GM18951 (cell line): ENCODE data around the gene SERPINB10.
A peak's percentile ranks its signal among the peaks of the same experiment; 100 is the strongest.

Source experiments
- POLR2A ChIP-seq: IDR thresholded peaks from 4 replicates; pipeline ENCODE4 v1.6.1; 2011; ENCODE audit warnings: mild to moderate bottlenecking; ENCODE audit not compliant: insufficient read length, insufficient read depth; ENCODE audit errors: extremely low read depth
- in situ Hi-C: fragments of 300-500 bp; cut with MboI; formaldehyde crosslinking; loops from one replicate; pipeline ENCODE4 v1.12.0; 2022; ENCODE audit warnings: low sequenced_read_pairs, mixed read lengths, inconsistent platforms; ENCODE audit not compliant: unreplicated experiment

Gene SERPINB10

DNA sequence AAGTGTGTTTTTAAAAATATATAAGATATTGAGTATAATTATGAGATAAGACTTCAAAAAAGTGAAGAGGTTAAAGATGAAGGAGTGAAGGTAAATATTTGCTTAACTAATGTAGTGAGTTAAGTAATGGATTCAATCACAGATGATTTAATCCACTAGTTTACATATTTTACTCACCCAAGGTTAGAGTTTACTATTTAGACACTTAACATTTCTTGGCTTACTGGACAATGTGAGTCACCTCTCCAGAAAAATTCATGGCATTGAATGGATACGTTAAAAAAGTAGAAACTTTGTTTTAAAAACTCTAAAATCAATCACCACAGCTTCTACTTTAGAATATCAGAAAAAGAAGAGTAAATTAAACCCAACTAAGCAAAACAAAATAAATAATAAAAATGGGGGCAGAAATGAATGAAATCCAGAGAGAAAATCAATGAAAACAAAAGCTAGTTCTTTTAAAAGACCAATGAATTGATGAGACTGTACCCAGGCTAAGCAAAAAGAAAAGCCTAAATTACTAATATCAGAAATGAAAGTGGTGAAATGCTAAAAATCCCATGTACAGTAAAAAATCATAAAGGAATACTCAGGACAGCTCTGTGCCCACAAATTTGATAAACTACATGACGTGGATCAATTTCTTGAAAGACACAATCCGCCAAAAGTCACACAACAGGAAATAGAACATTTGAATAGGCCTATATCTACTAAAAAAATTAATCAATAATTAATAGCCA is 39.5 kb downstream of the SERPINB10 start:
- in situ Hi-C loops: no loop called here

DNA sequence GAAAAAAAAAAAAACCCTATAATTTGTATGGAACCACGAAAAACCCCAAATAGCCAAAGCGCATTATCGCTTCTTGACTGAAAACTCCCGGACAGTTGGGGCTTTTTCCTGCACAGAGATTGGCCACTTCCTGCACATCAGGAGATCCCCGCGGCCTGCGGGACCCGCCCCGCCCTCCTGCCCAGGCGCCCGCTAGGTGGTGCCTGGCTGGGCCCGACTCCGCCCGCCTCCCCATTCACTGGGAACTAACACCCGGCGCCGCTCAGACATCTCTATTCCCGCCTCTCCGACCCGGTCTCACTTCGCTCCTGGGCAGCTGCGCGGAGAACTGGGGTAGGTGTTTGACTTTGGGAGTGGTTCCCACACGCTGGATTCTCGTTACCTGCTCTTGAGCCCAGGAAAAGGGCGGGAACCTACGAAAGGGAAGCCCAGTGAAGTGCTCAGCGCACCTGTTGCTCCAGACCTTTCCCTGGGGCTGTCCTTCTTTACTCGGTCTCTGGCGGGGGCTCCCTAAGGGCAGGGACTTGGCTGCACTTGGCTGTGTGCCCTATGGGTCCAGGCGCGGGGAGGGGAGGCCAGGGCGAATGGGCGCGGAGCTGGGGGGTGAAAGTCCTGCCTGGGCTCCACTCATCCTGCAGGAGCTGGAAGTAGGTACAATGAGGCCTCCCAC is 41.4 kb downstream of the SERPINB10 start, which contains the start of gene HMSD:
Gene HMSD, plus strand, starts transcription at position 234 of the 670 bp plus-strand sequence. CDS start 4,155 bp downstream, outside the sequence.
- in situ Hi-C loops: no loop called here
- TF ChIP-seq POLR2A: peak; percentile 76

More for the DNA sequence above, 39.5 kb downstream of the SERPINB10 start:
- TF ChIP-seq POLR2A: no peak

DNA sequence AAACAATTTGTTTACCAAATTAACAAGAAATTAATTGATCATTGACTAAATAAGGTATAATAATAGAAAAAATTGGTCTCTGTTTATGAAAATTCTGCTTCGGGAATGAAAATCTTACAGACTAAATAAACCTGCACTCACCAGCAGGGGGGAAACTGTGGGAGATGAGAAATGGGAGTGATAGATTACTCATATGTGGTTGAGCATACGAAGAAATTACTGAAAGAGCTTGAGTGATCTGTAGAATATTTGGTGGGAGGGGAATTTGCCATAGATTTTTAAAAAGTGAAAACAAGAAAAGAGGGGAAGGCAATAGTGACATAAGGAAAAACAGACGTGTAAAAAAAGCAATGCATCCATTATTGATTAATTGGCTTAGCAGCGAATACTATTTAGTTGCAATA is 43.5 kb downstream of the SERPINB10 start:
- TF ChIP-seq POLR2A: no peak
- in situ Hi-C loops: no loop called here

DNA sequence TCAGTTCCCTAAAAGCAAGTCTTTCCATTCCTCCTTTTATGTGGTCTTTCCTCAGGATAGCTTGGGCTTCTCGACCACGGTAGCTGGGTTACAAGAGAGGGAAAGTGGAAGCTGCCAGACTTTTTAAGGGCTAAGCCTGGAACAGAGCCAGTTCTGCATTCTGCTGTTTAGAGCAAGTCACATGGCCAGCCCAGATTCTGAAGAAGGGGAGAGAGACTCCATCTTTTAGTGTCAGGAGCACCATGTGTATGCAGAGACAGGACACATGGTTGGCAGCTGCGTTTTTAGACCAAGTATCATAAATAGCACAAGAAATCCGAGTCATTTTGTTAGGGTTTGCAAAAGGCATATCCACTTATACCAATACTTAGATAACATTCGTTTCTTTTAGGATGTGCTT is 46.1 kb downstream of the SERPINB10 start:
- in situ Hi-C loops: no loop called here

DNA sequence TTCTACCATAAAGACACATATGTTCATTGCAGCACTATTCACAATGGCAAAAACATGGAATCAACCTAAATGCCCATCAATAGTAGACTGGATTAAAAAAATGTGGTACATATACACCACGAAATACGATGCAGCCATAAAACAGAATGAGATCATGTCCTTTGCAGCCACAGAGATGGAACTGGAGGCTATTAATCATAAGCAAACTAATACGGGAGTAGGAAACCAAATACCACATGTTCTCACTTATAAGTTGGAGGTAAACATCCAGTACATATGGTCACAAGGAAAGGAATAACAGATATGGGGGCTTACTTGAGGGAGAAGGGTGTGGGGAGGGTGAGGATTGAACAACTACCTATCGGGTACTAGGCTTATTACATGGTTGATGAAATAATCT is 49.0 kb downstream of the SERPINB10 start:
- TF ChIP-seq POLR2A: no peak
- in situ Hi-C loops: no loop called here

More for the DNA sequence above, 46.1 kb downstream of the SERPINB10 start:
- TF ChIP-seq POLR2A: no peak

DNA sequence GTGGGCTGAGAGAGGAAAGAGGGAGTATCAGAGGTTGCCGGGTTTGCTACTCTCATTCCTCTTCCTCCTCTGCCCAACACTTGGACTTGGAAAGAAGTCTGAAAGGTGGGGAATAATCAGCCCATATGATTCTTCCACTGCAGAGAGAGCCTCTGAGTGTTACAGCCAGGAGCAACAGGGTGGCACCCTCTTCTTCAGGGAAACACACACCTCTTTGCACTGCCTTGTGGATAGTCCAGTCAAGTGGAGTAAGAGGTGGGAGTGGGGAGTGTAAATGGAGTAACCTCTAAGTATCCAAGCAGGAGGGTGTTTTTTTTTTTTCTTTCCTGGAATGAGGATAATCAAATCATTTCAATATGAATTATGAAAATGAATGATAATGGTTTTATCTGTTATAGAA is 53.1 kb downstream of the SERPINB10 start:
- in situ Hi-C loops: no loop called here

DNA sequence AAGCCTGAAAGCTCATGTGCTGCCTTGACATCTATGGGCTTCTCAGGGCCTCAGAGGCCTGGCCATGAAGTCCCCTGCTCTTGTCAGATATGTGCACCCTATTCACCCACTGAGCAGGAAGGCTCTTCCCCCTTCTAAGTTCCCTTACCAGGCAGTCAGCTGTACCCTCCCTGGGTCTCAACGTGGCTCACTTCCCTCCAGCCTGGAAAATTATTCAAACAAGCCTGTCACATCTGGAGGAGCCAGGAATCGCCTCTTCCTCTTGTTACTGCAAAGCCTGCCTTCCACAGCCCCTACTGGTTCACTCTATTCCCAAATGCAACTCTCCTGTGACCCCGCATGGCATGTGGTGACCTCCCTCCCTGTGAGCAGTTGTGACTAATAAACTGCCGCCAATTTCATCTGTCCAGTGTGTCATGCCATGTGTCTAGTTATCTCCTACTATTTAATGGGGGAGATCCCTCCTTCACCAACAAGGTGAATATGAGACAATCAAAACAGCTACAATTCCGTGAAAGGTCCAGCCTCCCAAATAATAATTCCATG is 53.8 kb downstream of the SERPINB10 start:
- TF ChIP-seq POLR2A: no peak
- in situ Hi-C loops: no loop called here

More for the DNA sequence above, 53.1 kb downstream of the SERPINB10 start:
- TF ChIP-seq POLR2A: no peak

DNA sequence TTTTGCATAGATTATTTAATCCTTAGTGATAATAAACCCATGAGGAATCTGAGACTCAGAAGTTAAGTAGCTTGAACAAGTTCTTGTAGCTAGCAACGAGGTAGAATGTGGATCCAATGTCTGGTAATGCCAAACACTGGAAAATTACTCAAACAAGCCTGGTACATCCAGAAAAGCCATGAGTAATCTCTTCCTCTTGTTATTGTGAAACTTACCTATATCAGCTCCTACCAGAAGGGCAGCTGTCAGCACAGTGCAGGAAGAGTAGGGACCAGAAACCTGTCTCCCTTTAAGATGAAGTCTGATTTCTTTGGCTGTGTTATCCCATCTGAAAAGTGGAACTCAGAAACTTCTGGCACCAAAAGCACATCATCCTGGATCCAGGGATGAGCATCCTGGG is 54.4 kb downstream of the SERPINB10 start:
- in situ Hi-C loops: no loop called here
- TF ChIP-seq POLR2A: no peak

DNA sequence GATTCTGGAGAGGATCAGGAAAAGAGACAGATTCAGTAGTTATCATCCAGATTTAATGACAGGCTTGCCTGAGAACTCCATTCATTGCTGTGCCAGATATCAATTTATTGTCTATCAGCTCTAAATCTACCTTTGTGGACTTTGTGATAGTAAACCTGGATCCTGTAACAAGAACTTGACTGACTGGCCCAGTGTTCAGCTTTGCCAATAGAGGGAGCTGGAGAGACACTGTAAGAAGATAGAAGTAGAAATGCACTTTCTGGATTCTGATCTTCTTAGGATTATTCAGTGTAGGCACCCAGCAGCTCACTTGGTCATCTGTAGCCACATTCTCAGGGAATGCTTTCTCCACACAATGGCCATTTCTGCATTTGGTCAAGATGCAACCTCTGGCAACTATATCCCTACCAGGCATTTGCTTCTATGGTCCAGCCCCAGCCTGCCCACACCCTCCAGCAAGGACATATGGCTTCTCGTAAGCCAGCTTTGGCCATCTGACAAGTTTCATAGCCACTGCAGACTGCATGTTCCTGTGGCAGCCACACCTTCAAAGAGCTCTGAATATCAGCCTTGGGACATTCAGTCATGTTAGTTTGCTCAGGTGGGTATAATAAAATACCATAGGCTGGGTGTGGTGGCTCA is 56.0 kb downstream of the SERPINB10 start:
- no peak for TF ChIP-seq POLR2A
- in situ Hi-C loops: no loop called here

DNA sequence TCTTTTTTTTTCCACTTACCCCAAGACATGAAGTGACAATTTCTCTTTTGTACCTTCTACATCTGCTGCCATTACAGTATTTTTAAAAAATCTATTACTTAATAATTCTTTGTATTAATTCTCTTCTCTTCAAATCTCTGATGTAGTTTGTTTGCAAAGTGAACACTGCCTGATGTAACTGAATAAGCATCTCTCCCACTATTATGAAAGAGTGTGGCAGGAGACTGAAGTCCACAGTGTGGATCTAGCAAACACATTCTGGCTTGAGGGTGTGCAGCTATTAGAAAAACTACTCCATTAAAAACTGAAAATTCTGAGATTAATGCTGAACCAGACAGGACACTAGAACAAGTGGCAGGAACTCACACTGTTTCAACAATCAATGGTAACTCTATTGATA is 57.1 kb downstream of the SERPINB10 start:
- no peak for TF ChIP-seq POLR2A
- in situ Hi-C loops: no loop called here

DNA sequence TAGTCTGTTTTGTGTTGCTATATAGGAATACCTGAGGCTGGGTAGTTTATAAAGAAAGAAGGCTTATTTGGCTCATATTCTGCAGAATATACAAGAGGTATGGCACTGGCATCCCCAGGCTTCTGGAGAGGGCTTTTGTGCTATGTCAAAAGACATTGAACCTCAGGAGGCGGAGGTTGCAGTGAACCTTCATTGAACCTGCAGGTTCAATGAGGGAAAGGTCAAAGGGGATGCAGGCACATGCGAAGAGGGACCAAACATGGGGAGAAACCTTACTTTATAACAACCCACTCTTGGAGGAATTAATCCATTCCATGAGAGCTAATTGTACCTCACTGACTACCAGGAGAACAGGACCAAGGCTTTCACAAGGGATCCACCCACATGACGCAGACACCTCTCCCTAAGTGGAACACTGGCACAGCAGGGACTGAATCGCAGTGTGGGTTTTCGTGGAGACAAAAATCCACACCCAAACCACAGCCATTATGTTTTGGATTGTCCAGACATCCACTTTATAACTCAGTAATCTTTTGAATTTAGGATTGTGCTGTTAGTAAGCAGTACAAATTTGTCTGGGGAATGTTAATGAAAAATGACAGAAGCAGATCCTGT is 58.1 kb downstream of the SERPINB10 start:
- in situ Hi-C loops: no loop called here
- no peak for TF ChIP-seq POLR2A

DNA sequence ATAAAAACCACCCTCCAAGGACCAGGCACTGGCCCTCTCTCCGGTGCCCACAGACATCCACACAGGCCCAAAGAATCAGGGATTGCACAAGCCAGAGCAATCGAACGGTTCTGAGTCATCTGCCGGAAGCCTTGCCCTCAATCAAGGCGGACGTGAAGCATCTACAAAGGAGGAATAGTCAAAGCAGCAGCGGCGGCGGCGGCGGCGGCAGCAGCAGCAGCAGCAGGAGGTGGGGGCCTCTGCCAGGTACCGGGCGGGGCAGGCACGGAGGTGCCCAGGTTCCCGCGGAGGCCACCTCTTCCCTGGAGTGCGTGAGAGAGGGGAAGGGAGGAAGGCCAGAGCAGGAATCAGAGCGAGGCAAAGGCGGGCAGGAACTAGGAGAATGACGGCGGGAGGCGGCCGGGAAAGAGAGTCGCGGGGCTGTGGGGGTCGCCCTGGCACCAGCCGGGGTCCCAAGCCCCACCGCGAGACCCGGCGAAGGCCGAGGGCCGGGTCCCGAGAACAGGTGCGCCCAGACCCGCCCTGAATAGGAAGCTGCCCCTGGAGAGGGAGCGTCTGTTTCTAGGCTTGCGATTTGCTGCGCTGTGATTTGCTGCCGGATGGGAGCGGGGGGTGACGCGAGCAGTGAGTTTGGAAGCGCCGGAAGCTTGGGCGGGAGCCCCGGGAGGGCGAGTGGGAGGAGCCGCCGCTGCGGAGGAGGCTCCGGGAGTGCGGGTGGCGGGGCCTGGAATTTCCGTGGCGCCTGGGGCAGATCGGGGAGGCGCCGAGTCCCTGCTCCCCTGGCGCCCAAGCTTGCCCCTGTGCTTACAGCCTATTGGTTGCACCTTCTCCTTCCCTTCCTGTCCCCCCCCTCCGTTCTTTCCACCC is 62.4 kb downstream of the SERPINB10 start, which contains the start of gene SERPINB8:
Gene SERPINB8, plus strand, starts transcription at position 140 of the 867 bp plus-strand sequence. CDS start 8,228 bp downstream, outside the sequence.
- peak; percentile 78 for TF ChIP-seq POLR2A
- in situ Hi-C loops: no loop called here
